ENCODE measurements around the gene EBF3.

EBF3 gene

DNA sequence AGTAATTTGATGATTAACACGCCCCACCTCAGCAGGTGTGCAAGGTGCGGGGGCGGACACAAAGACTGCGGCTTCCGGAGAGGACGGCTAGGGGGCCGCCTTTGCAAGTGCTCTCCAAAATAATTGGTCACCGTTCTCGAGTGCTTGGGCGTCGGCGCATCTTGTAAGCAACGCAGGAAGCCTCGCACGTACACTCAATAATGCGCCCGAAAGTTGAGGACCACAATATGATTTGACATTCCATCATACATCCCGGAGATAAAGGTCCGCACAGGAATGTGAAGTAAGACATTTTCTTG lies 114.7 kb downstream of the EBF3 start:
- Histone ChIP-seq H3K36me3 (ENCODE audit: control insufficient read depth, insufficient read depth, low read length) (no peaks in the 10 kb centered on the region), H3K9me3 (ENCODE audit: control insufficient read depth, low read length) (no peaks in the 10 kb centered on the region), H3K27me3 (replicated peaks; ENCODE audit: control insufficient read depth, insufficient read depth, low read length, poor library complexity, severe bottlenecking) (no peaks in the 10 kb centered on the region), H3K4me3 (ENCODE audit: insufficient read depth, low read depth, low read length, poor library complexity, severe bottlenecking) (no peak overlapping the region), H3K27ac (ENCODE audit: insufficient read depth, low read length, poor library complexity, severe bottlenecking) (no peak overlapping the region), H3K4me1 (ENCODE audit: control insufficient read depth, insufficient read depth, low read length, poor library complexity, severe bottlenecking) (no peaks in the 10 kb centered on the region)
- no peak for DNase-seq

DNA sequence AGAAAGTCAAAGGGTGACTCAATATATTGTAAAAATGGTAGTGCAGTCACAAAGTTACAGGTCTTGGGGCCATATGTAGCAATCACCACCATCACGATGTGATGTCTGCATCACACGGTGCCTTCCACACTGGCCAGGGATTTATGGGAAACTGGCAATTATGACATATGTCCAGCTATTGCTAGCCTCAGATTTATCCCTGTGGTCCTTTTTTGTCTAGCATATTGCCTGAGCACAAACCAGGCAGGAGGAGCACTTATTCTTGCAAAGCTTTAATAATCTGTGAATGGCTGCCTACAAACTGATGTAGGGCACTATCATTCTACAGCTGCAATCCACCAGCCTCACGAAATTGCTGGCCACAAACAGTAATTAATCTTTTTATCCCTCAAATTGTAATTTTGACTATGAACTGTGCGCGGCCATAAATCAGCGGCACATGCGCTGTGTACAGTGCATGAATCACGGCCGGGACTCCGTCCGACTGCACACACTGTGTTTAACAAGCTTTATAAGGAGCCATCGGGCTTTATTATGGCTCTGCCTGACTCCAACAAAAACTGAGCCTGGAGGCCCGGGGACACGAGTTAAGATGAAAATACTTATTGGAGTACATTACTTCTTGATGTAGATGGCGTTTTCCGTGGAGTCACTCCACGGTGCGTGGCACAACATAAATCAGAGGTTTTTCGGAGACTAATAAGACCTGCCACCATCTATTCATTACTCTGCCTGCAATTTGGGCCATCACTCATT lies 115.2 kb downstream of the EBF3 start:
- Histone ChIP-seq H3K36me3 (ENCODE audit: control insufficient read depth, insufficient read depth, low read length) (no peaks in the 10 kb centered on the region), H3K27ac (ENCODE audit: insufficient read depth, low read length, poor library complexity, severe bottlenecking) (no peak overlapping the region), H3K4me3 (ENCODE audit: insufficient read depth, low read depth, low read length, poor library complexity, severe bottlenecking) (no peak overlapping the region), H3K4me1 (ENCODE audit: control insufficient read depth, insufficient read depth, low read length, poor library complexity, severe bottlenecking) (no peaks in the 10 kb centered on the region), H3K27me3 (replicated peaks; ENCODE audit: control insufficient read depth, insufficient read depth, low read length, poor library complexity, severe bottlenecking) (no peaks in the 10 kb centered on the region), H3K9me3 (ENCODE audit: control insufficient read depth, low read length) (no peaks in the 10 kb centered on the region)
- DNase-seq, result no peak

DNA sequence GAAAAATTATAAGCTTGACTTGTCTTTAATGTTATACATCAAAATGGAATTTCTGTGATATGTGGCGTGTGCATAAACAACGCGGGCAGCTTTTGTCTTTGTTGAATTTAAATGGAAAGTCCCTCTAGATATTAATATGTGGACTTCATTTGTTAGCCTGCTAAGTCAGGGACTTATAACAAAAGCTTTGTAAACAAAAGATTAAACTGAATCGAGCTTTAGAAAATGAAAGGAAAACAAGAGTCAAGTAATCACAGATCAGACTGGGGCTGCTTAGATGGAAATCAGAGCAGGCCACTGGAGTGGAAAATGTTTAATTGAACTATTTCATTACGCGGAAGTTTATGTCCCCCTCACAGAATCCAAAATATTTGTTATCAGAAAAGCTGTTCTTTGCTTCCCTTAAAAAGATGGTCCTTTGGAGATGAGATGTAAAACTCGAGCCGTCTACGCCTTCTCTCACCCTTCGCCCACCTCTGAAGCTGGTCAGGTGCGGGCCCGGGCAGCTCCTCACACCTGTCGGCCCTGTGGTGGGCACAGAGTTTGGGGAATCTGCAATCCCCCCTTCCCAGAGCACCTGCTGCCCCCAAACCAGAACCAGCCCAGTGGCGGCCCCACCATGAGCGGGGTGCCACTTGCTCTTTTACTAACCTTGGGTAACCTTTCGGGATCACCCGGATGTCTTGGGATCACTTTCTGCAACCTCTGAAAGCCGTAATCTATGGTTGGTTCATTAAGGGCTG lies 116.2 kb downstream of the EBF3 start:
- no peak overlapping the region for H3K27ac ChIP-seq (ENCODE audit: insufficient read depth, low read length, poor library complexity, severe bottlenecking)

DNA sequence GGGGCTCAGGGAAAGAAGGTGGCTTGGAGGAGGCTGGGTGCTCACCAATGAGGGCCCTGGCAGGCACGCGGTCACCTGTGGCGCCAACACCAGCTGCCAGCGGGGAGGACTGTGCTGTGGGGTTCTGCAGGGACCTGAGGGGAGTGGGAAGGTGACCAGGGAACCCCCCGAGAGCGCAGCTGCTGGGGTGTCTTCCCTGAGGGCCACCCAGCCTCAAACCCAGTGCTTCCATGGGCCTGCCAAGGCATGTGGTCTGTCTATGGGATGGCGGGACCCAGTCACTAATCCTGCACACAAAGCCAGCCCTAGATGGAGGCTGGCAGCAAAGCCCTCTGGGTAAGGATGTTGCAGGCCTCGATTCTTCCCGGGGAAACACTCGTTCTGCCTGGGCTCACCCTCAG lies 117.1 kb downstream of the EBF3 start:
- Histone ChIP-seq H3K9me3 (ENCODE audit: control insufficient read depth, low read length) (no peaks in the 10 kb centered on the region), H3K36me3 (ENCODE audit: control insufficient read depth, insufficient read depth, low read length) (no peaks in the 10 kb centered on the region), H3K27ac (ENCODE audit: insufficient read depth, low read length, poor library complexity, severe bottlenecking) (no peak overlapping the region), H3K4me3 (ENCODE audit: insufficient read depth, low read depth, low read length, poor library complexity, severe bottlenecking) (no peak overlapping the region), H3K27me3 (replicated peaks; ENCODE audit: control insufficient read depth, insufficient read depth, low read length, poor library complexity, severe bottlenecking) (no peaks in the 10 kb centered on the region), H3K4me1 (ENCODE audit: control insufficient read depth, insufficient read depth, low read length, poor library complexity, severe bottlenecking) (no peaks in the 10 kb centered on the region)
- DNase-seq, result no peak

More for the DNA sequence above, 116.2 kb downstream of the EBF3 start:
- no peak for DNase-seq
- Histone ChIP-seq H3K9me3 (ENCODE audit: control insufficient read depth, low read length) (no peaks in the 10 kb centered on the region), H3K4me1 (ENCODE audit: control insufficient read depth, insufficient read depth, low read length, poor library complexity, severe bottlenecking) (no peaks in the 10 kb centered on the region), H3K27me3 (replicated peaks; ENCODE audit: control insufficient read depth, insufficient read depth, low read length, poor library complexity, severe bottlenecking) (no peaks in the 10 kb centered on the region), H3K4me3 (ENCODE audit: insufficient read depth, low read depth, low read length, poor library complexity, severe bottlenecking) (no peak overlapping the region), H3K36me3 (ENCODE audit: control insufficient read depth, insufficient read depth, low read length) (no peaks in the 10 kb centered on the region)

DNA sequence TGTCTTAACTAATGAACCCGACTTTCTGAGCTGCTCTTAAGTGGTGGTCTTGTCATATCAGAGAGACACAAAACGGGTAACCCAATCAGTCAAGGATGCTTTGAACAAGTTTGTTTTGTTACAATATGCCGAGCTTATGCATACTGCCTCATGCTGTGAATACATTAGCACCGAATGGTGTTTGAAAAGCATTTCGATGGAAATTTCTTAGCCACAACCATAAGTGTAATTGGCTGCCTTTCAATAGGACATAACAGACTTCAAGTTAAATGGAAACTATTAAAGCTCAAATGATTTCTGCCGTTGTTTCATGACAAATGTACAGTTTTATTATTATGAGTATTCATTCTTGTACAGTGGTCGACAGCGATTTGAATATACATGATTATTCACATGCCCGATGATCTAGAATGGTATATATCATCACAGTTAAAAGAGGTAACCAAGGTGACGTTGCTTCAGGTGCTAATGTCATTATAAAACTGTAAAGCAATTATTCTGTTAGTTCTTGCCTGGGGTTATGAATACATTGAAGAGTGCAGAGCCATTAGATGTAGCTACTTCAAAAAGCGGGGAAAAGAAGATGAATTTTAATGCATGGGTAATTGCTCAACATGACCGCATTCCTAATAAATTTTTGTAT lies 118.8 kb downstream of the EBF3 start:
- DNase-seq, result no peak
- Histone ChIP-seq H3K4me3 (ENCODE audit: insufficient read depth, low read depth, low read length, poor library complexity, severe bottlenecking) (no peak overlapping the region), H3K36me3 (ENCODE audit: control insufficient read depth, insufficient read depth, low read length) (no peaks in the 10 kb centered on the region), H3K27me3 (replicated peaks; ENCODE audit: control insufficient read depth, insufficient read depth, low read length, poor library complexity, severe bottlenecking) (no peaks in the 10 kb centered on the region), H3K27ac (ENCODE audit: insufficient read depth, low read length, poor library complexity, severe bottlenecking) (no peak overlapping the region), H3K4me1 (ENCODE audit: control insufficient read depth, insufficient read depth, low read length, poor library complexity, severe bottlenecking) (no peaks in the 10 kb centered on the region), H3K9me3 (ENCODE audit: control insufficient read depth, low read length) (no peaks in the 10 kb centered on the region)

DNA sequence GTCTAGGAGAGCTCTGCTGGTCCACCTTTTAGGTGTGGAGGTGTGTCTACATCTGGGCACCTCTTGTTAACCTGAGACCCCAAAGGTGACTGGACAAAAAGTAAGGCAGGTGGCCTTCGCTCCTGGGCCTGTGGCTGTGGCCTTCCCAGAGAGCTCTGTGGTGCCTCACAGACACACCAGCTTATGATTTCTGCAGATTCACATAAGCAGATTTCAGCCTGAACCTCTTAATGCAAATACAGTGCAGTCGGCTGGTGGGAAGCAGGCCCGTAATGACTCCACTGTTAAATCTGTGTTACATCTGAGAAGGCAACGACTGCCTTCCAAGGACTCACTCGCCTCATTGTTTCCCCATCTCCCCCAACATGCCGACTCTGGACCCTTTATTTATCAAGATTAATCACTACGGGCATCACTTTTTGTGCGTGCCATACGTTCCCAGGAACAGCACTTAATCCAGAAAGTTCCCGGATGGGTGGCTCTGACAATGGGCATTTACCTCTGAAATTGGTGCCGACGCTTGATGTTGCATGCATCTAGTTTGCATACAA lies 119.8 kb downstream of the EBF3 start:
- H3K27ac ChIP-seq (ENCODE audit: insufficient read depth, low read length, poor library complexity, severe bottlenecking), result no peak overlapping the region
- H3K36me3 ChIP-seq (ENCODE audit: control insufficient read depth, insufficient read depth, low read length), result no peaks in the 10 kb centered on the region
- no peaks in the 10 kb centered on the region for H3K4me1 ChIP-seq (ENCODE audit: control insufficient read depth, insufficient read depth, low read length, poor library complexity, severe bottlenecking)
- no peaks in the 10 kb centered on the region for H3K9me3 ChIP-seq (ENCODE audit: control insufficient read depth, low read length)
- no peak for DNase-seq
- no peak overlapping the region for H3K4me3 ChIP-seq (ENCODE audit: insufficient read depth, low read depth, low read length, poor library complexity, severe bottlenecking)
- H3K27me3 ChIP-seq (replicated peaks; ENCODE audit: control insufficient read depth, insufficient read depth, low read length, poor library complexity, severe bottlenecking), result no peaks in the 10 kb centered on the region

DNA sequence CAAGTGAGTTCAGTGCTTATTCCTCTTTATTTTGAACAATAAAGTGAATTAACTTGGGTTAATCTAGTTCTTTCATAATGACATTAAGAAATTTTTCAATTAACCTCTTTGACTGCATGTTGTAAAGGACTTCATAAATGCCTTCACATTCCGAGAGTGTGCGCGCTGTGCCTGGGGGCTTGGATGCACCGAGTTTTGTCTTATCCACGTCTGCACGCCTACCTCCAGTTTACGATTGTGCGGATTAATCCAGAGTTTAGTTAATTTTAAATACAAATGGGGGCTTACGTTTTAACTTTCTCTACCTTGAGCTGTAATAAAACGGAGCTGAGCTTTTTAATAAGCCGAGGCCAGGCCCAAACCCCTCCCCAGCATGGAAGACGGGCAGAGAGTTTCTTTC lies 120.4 kb downstream of the EBF3 start:
- no peak overlapping the region for H3K4me3 ChIP-seq (ENCODE audit: insufficient read depth, low read depth, low read length, poor library complexity, severe bottlenecking)

DNA sequence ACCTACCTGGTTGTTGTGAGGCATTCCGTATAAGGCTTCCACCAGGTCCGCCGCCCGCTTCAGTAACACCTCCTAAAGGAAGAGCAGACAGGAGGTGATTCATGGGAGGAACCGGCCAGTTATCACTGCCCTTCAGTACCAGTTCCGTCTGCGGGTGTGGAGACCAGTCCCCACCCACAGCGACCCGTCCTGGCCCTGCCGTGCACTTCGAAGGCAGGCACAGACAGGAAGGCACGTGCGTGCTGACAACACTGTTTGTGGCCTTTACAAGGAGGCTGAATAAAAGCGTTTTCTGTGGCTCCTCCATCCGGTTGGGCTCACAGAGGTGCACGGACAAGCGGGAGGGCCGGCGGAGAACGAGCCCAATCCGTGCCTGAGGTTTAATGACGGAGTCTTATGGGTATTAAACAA lies 120.9 kb downstream of the EBF3 start:
- H3K4me3 ChIP-seq (ENCODE audit: insufficient read depth, low read depth, low read length, poor library complexity, severe bottlenecking), result no peak overlapping the region

More for the DNA sequence above, 120.4 kb downstream of the EBF3 start:
- Histone ChIP-seq H3K9me3 (ENCODE audit: control insufficient read depth, low read length) (no peaks in the 10 kb centered on the region), H3K27me3 (replicated peaks; ENCODE audit: control insufficient read depth, insufficient read depth, low read length, poor library complexity, severe bottlenecking) (no peaks in the 10 kb centered on the region), H3K27ac (ENCODE audit: insufficient read depth, low read length, poor library complexity, severe bottlenecking) (no peak overlapping the region), H3K4me1 (ENCODE audit: control insufficient read depth, insufficient read depth, low read length, poor library complexity, severe bottlenecking) (no peaks in the 10 kb centered on the region), H3K36me3 (ENCODE audit: control insufficient read depth, insufficient read depth, low read length) (no peaks in the 10 kb centered on the region)
- no peak for DNase-seq

DNA sequence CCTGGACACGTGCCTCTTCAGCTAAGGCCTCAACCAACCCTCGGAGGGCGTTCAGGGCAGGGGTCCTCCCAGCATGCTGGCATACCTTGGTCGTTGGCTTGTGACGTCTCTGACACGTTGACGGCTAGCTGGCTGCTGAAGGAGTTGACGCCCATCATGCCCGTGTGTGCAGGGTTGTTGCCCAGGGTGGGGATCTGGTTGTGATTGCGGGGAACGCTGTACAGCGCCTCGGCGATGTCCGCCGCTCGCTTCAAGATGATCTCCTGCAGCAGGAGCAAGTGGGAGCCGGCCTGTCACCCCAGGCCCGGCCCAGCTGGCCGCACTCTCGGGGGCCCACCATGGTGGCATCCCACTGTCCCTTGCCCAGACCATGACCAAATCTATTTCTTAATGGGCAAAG lies 122.0 kb downstream of the EBF3 start:
- DNase-seq, result no peak
- H3K4me3 ChIP-seq (ENCODE audit: insufficient read depth, low read depth, low read length, poor library complexity, severe bottlenecking), result no peak overlapping the region
- no peak overlapping the region for H3K27ac ChIP-seq (ENCODE audit: insufficient read depth, low read length, poor library complexity, severe bottlenecking)
- no peaks in the 10 kb centered on the region for H3K27me3 ChIP-seq (replicated peaks; ENCODE audit: control insufficient read depth, insufficient read depth, low read length, poor library complexity, severe bottlenecking)
- H3K4me1 ChIP-seq (ENCODE audit: control insufficient read depth, insufficient read depth, low read length, poor library complexity, severe bottlenecking), result no peaks in the 10 kb centered on the region
- no peaks in the 10 kb centered on the region for H3K9me3 ChIP-seq (ENCODE audit: control insufficient read depth, low read length)
- no peaks in the 10 kb centered on the region for H3K36me3 ChIP-seq (ENCODE audit: control insufficient read depth, insufficient read depth, low read length)

More for the DNA sequence above, 120.9 kb downstream of the EBF3 start:
- no peaks in the 10 kb centered on the region for H3K27me3 ChIP-seq (replicated peaks; ENCODE audit: control insufficient read depth, insufficient read depth, low read length, poor library complexity, severe bottlenecking)
- no peaks in the 10 kb centered on the region for H3K36me3 ChIP-seq (ENCODE audit: control insufficient read depth, insufficient read depth, low read length)
- H3K27ac ChIP-seq (ENCODE audit: insufficient read depth, low read length, poor library complexity, severe bottlenecking), result no peak overlapping the region
- H3K9me3 ChIP-seq (ENCODE audit: control insufficient read depth, low read length), result no peaks in the 10 kb centered on the region
- no peaks in the 10 kb centered on the region for H3K4me1 ChIP-seq (ENCODE audit: control insufficient read depth, insufficient read depth, low read length, poor library complexity, severe bottlenecking)
- no peak for DNase-seq

DNA sequence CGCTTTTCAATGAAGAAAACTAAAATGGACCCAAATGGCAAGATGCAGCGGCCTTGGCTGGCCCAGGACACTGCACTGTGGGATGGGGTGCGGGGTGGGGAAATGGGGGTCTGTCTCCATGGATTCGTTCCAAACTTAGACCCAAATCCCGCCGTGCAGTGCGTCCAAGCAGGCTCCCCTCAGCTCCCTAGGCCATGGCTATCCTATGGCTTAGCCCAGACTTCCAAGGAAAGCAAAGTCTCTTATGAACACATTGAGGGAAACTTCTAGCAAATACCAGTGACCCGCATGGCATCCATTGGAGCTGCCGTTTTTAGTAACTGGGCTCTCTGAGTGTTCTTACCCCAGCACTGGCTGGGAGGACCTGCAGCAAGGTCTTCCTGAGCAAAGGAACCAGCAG lies 122.5 kb downstream of the EBF3 start:
- H3K27me3 ChIP-seq (replicated peaks; ENCODE audit: control insufficient read depth, insufficient read depth, low read length, poor library complexity, severe bottlenecking), result no peaks in the 10 kb centered on the region
- H3K9me3 ChIP-seq (ENCODE audit: control insufficient read depth, low read length), result no peaks in the 10 kb centered on the region
- no peak overlapping the region for H3K27ac ChIP-seq (ENCODE audit: insufficient read depth, low read length, poor library complexity, severe bottlenecking)
- H3K4me3 ChIP-seq (ENCODE audit: insufficient read depth, low read depth, low read length, poor library complexity, severe bottlenecking), result no peak overlapping the region
- no peaks in the 10 kb centered on the region for H3K36me3 ChIP-seq (ENCODE audit: control insufficient read depth, insufficient read depth, low read length)
- H3K4me1 ChIP-seq (ENCODE audit: control insufficient read depth, insufficient read depth, low read length, poor library complexity, severe bottlenecking), result no peaks in the 10 kb centered on the region
- no peak for DNase-seq

Measured in effector memory CD4-positive, alpha-beta T cell (primary cell).